Measurements from ENCODE around the gene ZNF816.

- TF ChIP-seq CTCF (IDR thresholded peaks at IDR 0.05; ENCODE audit: poor library complexity, severe bottlenecking), result no peak
- TF ChIP-seq POLR2AphosphoS5 (IDR thresholded peaks at IDR 0.05), result no peak
- TF ChIP-seq EZH2 (IDR thresholded peaks at IDR 0.05; ENCODE audit: borderline replicate concordance, insufficient read depth, low read length, poor library complexity, severe bottlenecking), result no peak
- no peak for TF ChIP-seq RAD21 (conservative IDR thresholded peaks at IDR 0.05)
- no peak for TF ChIP-seq EP300 (conservative IDR thresholded peaks at IDR 0.05; ENCODE audit: poor library complexity, severe bottlenecking)
- no peak for TF ChIP-seq MXI1 (conservative IDR thresholded peaks at IDR 0.05; ENCODE audit: poor library complexity, severe bottlenecking)
These were observed 28.8 kb upstream of the ZNF816 start for GRCh38 chr19:52991484-52991883.
